Mesothelial cell of epicardium (in vitro differentiated cells): Measurements from ENCODE around the gene GABARAP. TPM values are rescaled to one million over a fixed set of nuclear protein-coding genes. Genes with fewer than 3 reads are reported as not detected.

Experiments used
- DNase-seq, 2 experiments: peaks; one replicate each; pipeline ENCODE4 v3.0.0; 2021; ENCODE audit warnings: low spot score in 2 of 2; ENCODE audit not compliant: unreplicated experiment in 2 of 2
- H3K27ac Mint-ChIP-seq: 2 replicates; pipeline ENCODE4 v1.8.0; 2021; ENCODE audit warnings: mixed read lengths
- H3K27me3 Mint-ChIP-seq: 2 replicates; pipeline ENCODE4 v1.8.0; 2021; ENCODE audit warnings: low read depth, mixed read lengths
- H3K36me3 Mint-ChIP-seq: 2 replicates; pipeline ENCODE4 v1.8.0; 2021; ENCODE audit warnings: mixed read lengths
- H3K4me1 Mint-ChIP-seq: 2 replicates; pipeline ENCODE4 v1.8.0; 2021; ENCODE audit warnings: mixed read lengths
- H3K4me3 Mint-ChIP-seq: 2 replicates; pipeline ENCODE4 v1.8.0; 2021; ENCODE audit warnings: mild to moderate bottlenecking, moderate library complexity, mixed read lengths
- H3K9me3 Mint-ChIP-seq: 2 replicates; pipeline ENCODE4 v1.8.0; 2021; ENCODE audit warnings: mixed read lengths
- total RNA-seq: library from RNA; stranded (reverse); gene quantifications from 3 replicates; pipeline ENCODE4 v1.2.1, GENCODE V29; 2021
- TF ChIP-seq, protein P1 (sequence below): fragments of 200-600 bp; sonication (generic); IDR thresholded peaks from one replicate; pipeline ENCODE4 v1.5.0; 2021; ENCODE audit warnings: antibody characterized with exemption; ENCODE audit not compliant: unreplicated experiment

The GABARAP gene
- total RNA-seq, 1 donor from 2014 or later, result 424 TPM

DNA sequence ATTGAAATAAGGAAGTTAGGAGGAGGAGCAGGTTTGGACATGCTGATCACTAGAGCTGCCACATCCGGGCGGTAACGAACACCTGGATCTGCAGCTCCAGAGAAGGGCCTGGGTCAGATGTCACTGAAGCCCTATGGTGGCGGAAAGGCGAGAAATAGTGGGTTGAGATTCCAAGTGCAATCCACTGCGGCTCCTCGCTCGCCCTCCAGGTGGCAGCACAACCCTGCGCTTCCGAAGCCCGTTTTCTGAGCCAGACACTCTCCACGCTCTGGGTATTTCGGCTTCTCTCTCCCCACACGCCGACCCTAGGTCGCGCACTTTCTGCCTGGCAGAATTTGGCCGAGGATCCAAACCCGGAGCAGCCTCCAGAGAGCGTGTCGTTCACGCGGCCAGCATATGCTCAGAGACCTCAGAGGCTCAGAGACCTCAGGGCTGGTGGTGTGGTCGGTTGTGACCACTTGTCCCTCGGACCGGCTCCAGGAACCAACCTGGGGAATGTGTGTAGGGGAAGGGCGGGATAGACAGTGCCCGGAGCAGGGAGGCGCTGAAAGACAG, 38.3 kb upstream of the GABARAP start:
- peaks cover 15% of the 10 kb centered on the region for H3K4me1 Mint-ChIP-seq
- peak overlapping the region; percentile 73 for H3K27ac Mint-ChIP-seq
- TF ChIP-seq, protein P1, sequence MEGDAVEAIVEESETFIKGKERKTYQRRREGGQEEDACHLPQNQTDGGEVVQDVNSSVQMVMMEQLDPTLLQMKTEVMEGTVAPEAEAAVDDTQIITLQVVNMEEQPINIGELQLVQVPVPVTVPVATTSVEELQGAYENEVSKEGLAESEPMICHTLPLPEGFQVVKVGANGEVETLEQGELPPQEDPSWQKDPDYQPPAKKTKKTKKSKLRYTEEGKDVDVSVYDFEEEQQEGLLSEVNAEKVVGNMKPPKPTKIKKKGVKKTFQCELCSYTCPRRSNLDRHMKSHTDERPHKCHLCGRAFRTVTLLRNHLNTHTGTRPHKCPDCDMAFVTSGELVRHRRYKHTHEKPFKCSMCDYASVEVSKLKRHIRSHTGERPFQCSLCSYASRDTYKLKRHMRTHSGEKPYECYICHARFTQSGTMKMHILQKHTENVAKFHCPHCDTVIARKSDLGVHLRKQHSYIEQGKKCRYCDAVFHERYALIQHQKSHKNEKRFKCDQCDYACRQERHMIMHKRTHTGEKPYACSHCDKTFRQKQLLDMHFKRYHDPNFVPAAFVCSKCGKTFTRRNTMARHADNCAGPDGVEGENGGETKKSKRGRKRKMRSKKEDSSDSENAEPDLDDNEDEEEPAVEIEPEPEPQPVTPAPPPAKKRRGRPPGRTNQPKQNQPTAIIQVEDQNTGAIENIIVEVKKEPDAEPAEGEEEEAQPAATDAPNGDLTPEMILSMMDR, result peak; percentile 76
- peak; percentile 59 to 82 for DNase-seq
- H3K27me3 Mint-ChIP-seq, result peaks cover 23% of the 10 kb centered on the region
- peak overlapping the region; percentile 73 for H3K4me3 Mint-ChIP-seq
- no peaks in the 10 kb centered on the region for H3K36me3 Mint-ChIP-seq
- H3K9me3 Mint-ChIP-seq, result no peaks in the 10 kb centered on the region

DNA sequence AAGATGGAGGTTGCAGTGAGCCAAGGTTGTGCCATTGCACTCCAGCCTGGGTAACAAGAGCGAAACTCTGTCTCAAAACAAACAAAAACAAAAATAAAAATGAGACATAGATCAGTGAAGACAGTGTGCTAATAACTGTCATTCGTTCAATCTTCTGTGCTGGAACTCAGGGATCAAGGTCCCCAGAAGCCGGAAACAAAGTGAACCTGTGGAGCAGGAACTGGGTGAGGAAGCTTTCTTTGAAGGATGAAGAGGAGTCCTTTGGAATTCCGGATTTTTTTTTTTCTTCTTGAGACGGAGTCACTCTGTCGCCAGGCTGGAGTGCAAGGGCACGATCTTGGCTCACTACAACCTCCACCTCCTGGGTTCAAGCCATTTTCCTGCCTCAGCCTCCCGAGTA, 37.2 kb upstream of the GABARAP start:
- Mint-ChIP-seq H3K36me3 (no peaks in the 10 kb centered on the region), H3K27ac (no peak overlapping the region), H3K9me3 (no peaks in the 10 kb centered on the region), H3K4me1 (peaks cover 15% of the 10 kb centered on the region), H3K27me3 (peaks cover 23% of the 10 kb centered on the region), H3K4me3 (no peak overlapping the region)
- TF ChIP-seq, protein P1, result no peak
- DNase-seq, result no peak

DNA sequence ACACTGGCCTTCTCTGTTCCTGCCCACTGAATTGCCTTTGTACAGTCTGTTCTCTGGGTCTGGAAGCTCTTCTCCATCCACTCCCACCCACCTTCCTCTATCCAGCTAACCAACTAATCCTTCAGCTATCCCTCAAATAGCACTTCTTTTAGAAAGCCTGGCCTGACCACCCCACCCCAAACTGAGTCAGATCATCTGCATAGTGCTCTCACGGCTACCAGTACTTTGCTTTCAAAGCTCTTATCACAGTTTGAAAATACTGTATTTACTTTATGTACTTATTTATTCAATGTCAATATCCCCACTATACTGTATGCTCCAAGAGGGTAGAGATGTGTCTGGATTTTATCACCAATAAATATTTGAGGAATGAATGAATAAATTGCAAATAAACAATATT, 24.5 kb upstream of the GABARAP start:
- H3K9me3 Mint-ChIP-seq, result no peaks in the 10 kb centered on the region
- H3K27ac Mint-ChIP-seq, result peak overlapping the region; percentile 15
- no peak overlapping the region for H3K4me3 Mint-ChIP-seq
- peaks cover 16% of the 10 kb centered on the region for H3K4me1 Mint-ChIP-seq
- TF ChIP-seq, protein P1, result no peak
- peaks cover 32% of the 10 kb centered on the region for H3K27me3 Mint-ChIP-seq
- DNase-seq, result no peak
- no peaks in the 10 kb centered on the region for H3K36me3 Mint-ChIP-seq

DNA sequence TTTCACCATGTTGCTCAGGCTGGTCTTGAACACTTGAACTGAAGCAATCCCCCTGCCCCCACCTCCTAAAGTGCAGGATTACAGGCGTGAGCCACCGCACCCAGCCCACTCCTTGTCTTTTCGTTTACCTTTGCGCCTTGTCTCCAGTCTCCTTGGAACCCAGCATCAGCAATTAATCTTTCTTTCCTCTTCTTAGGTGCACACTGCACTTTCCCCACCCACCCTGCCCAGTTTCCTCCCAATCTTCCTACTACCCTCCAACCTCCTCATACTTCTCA, 21.5 kb upstream of the GABARAP start:
- peak overlapping the region; percentile 96 for H3K27ac Mint-ChIP-seq
- H3K27me3 Mint-ChIP-seq, result peaks cover 38% of the 10 kb centered on the region
- DNase-seq, result no peak
- H3K4me1 Mint-ChIP-seq, result peaks cover 21% of the 10 kb centered on the region
- TF ChIP-seq, protein P1, result no peak
- H3K4me3 Mint-ChIP-seq, result peak overlapping the region; percentile 90
- no peaks in the 10 kb centered on the region for H3K36me3 Mint-ChIP-seq
- H3K9me3 Mint-ChIP-seq, result no peaks in the 10 kb centered on the region

DNA sequence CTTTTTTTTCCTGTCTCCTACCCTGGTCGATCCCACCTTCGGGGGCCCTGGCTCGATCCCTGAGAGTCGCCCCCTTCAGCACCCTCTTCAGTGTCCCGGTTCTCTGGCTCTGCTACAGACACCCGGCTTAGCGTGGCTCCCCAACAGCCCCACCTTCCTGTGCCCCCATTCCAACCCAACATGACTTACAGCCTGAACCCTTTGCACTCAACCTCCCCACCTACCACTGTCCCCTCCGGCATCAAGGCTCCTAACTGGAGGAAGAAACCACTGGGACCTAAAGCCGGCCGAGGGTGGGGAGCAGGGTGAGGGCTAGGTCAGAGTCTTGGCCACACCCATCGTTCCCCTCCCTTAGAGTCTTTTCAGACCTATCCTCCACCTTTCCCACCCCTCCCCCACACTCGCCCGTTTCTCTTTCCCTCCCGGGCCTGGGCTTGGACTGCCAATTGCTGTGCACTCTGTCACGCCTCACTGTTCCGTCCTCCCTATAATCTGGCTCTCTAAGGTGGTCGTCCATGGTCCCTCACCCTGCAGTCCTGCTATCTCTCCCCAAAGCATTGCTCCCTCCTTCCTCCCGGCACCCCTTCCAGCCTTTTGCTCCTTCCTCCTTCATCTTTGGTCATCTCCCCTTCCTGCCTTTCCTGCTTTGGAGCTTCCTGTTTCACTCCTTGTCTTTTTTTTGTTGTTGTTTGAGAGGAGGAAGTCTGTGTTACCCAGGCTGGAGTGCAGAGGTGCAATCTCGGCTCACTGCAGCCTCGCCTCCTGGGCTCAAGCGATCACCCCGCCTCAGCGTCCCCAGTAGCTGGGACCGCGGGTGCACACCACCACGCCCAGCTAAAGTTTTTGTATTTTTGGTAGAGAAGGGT, 20.9 kb upstream of the GABARAP start:
- H3K9me3 Mint-ChIP-seq, result no peaks in the 10 kb centered on the region
- no peaks in the 10 kb centered on the region for H3K36me3 Mint-ChIP-seq
- H3K27me3 Mint-ChIP-seq, result peaks cover 38% of the 10 kb centered on the region
- TF ChIP-seq, protein P1, result no peak
- peak overlapping the region; percentile 90 for H3K4me3 Mint-ChIP-seq
- peak overlapping the region; percentile 96 for H3K27ac Mint-ChIP-seq
- peaks cover 21% of the 10 kb centered on the region for H3K4me1 Mint-ChIP-seq
- no peak for DNase-seq
